PC-3 (cell line): ENCODE measurements around the gene SMG7. TPM values are rescaled to one million over a fixed set of nuclear protein-coding genes. Genes with fewer than 3 reads are reported as not detected.

Experiments
- ATAC-seq: fragments of 200-7000 bp; cut with Tn5 transposase; 2 replicates; pipeline ENCODE4 v1.9.1; 2020; ENCODE audit warnings: mild to moderate bottlenecking, moderate library complexity
- BruUV-seq: library from RNA; stranded (reverse); fragments of 400-500 nt; replicated peaks from 2 replicates; lab custom pipeline; 2021; lab: Mats Ljungman, UMichigan
- CTCF ChIA-PET: fragments of 300-600 bp; sonication (Branson Sonifier 250); formaldehyde crosslinking; loops from one replicate; lab custom pipeline; 2022; ENCODE audit warnings: antibody characterized with exemption; lab: Charles Lee
- POLR2A ChIA-PET: fragments of 300-600 bp; sonication (Branson Sonifier 250); formaldehyde crosslinking; loops from one replicate; lab custom pipeline; 2022; ENCODE audit warnings: antibody characterized with exemption; ENCODE audit not compliant: unreplicated experiment; lab: Charles Lee
- DNase-seq: peaks from one replicate; pipeline ENCODE4 v3.0.0-alpha.2; 2015
- H2AFZ ChIP-seq: fragments of 300-600 bp; sonication (generic); 2 replicates; pipeline ENCODE4 v1.6.0; 2016; ENCODE audit warnings: antibody characterized with exemption, low read length
- H3F3A ChIP-seq: fragments of 300-600 bp; sonication (generic); one replicate; pipeline ENCODE4 v1.6.0; 2017; ENCODE audit warnings: antibody characterized with exemption, low read length, control low read depth, mild to moderate bottlenecking; ENCODE audit not compliant: unreplicated experiment
- H3K27ac ChIP-seq: fragments of 300-600 bp; sonication (generic); 2 replicates; pipeline ENCODE4 v1.5.1; 2016; ENCODE audit warnings: mild to moderate bottlenecking, low read length
- H3K27me3 ChIP-seq: fragments of 300-600 bp; sonication (generic); 2 replicates; pipeline ENCODE4 v1.6.1; 2016; ENCODE audit warnings: low read length, mixed read lengths
- H3K36me3 ChIP-seq: fragments of 300-600 bp; sonication (generic); 2 replicates; pipeline ENCODE4 v1.6.1; 2016; ENCODE audit warnings: low read depth, mixed run types, low read length, mixed read lengths
- H3K4me1 ChIP-seq: fragments of 300-600 bp; sonication (generic); 2 replicates; pipeline ENCODE4 v1.5.1; 2016; ENCODE audit warnings: low read length; ENCODE audit not compliant: insufficient read depth
- H3K4me2 ChIP-seq: fragments of 300-600 bp; sonication (generic); 2 replicates; pipeline ENCODE4 v1.6.0; 2016; ENCODE audit warnings: low read length
- H3K4me3 ChIP-seq: fragments of 300-600 bp; sonication (generic); 2 replicates; pipeline ENCODE4 v1.5.1; 2016; ENCODE audit warnings: mild to moderate bottlenecking, low read length, mixed read lengths
- H3K79me2 ChIP-seq: fragments of 300-600 bp; sonication (generic); 2 replicates; pipeline ENCODE4 v1.6.1; 2017; ENCODE audit warnings: low read length, mixed read lengths
- H3K9ac ChIP-seq: fragments of 300-600 bp; sonication (generic); 2 replicates; pipeline ENCODE4 v1.6.0; 2016; ENCODE audit warnings: mild to moderate bottlenecking, low read length
- H3K9me2 ChIP-seq: fragments of 300-600 bp; sonication (generic); replicated peaks from 2 replicates; pipeline ENCODE4 v1.6.1; 2016; ENCODE audit warnings: mixed run types, low read length, mixed read lengths
- H3K9me3 ChIP-seq: fragments of 300-600 bp; sonication (generic); 2 replicates; pipeline ENCODE4 v1.6.1; 2016; ENCODE audit warnings: low read length, mixed read lengths
- H4K20me1 ChIP-seq: fragments of 300-600 bp; sonication (generic); 2 replicates; pipeline ENCODE4 v1.6.1; 2016; ENCODE audit warnings: low read length, mixed read lengths
- EZH2 ChIP-seq: fragments of 300-600 bp; sonication (generic); IDR thresholded peaks from one replicate; pipeline ENCODE4 v1.6.1; 2017; ENCODE audit warnings: antibody characterized with exemption, mild to moderate bottlenecking, low read length; ENCODE audit not compliant: unreplicated experiment
- EZH2phosphoT487 ChIP-seq: fragments of 300-600 bp; sonication (generic); IDR thresholded peaks from 2 replicates; pipeline ENCODE4 v1.6.1; 2018; ENCODE audit warnings: mild to moderate bottlenecking, antibody characterized with exemption, low read length, borderline replicate concordance
- intact Hi-C: fragments of 100-400 bp; cut with micrococcal nuclease; formaldehyde crosslinking; loops from 2 replicates; pipeline ENCODE4 v1.9.0; 2023
- total RNA-seq: library from RNA; depleted of rRNA; stranded (reverse); fragments of >200 nt; gene quantifications from 2 replicates; pipeline ENCODE4 v1.2.3, GENCODE V29; 2014
- TF ChIP-seq, protein P1 (sequence below): fragments of 300-600 bp; sonication (generic); conservative IDR thresholded peaks from 2 replicates; pipeline ENCODE4 v1.5.1; 2017; ENCODE audit warnings: antibody characterized with exemption, low read depth, mild to moderate bottlenecking, low read length

SMG7 gene
- total RNA-seq, 1 experiment from 2014 or later = 25.5 TPM

- TF ChIP-seq EZH2phosphoT487 (no peak), EZH2 (no peak)
- TF ChIP-seq, protein P1, sequence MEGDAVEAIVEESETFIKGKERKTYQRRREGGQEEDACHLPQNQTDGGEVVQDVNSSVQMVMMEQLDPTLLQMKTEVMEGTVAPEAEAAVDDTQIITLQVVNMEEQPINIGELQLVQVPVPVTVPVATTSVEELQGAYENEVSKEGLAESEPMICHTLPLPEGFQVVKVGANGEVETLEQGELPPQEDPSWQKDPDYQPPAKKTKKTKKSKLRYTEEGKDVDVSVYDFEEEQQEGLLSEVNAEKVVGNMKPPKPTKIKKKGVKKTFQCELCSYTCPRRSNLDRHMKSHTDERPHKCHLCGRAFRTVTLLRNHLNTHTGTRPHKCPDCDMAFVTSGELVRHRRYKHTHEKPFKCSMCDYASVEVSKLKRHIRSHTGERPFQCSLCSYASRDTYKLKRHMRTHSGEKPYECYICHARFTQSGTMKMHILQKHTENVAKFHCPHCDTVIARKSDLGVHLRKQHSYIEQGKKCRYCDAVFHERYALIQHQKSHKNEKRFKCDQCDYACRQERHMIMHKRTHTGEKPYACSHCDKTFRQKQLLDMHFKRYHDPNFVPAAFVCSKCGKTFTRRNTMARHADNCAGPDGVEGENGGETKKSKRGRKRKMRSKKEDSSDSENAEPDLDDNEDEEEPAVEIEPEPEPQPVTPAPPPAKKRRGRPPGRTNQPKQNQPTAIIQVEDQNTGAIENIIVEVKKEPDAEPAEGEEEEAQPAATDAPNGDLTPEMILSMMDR = no peak
- no peaks in the 10 kb centered on the region for H3K36me3 ChIP-seq
- no peak overlapping the region for H3K4me2 ChIP-seq
- no peaks in the 10 kb centered on the region for H3F3A ChIP-seq
- no peaks in the 10 kb centered on the region for H3K9me2 ChIP-seq
- no peak overlapping the region for H3K27ac ChIP-seq
- no peak overlapping the region for H3K4me3 ChIP-seq
- ATAC-seq = no peak
- BruUV-seq = no TSS peak
- DNase-seq = no peak
- no peaks in the 10 kb centered on the region for H3K4me1 ChIP-seq
- ChIA-PET CTCF (no interaction called here), POLR2A (no interaction called here)
- H2AFZ ChIP-seq = no peak overlapping the region
- H3K27me3 ChIP-seq = no peaks in the 10 kb centered on the region
- peaks cover 96% of the 10 kb centered on the region for H3K79me2 ChIP-seq
- H3K9me3 ChIP-seq = no peaks in the 10 kb centered on the region
- intact Hi-C loops = no loop called here
- H4K20me1 ChIP-seq = peaks cover 11% of the 10 kb centered on the region; the same call in 1 of the 2 replicates
- no peak overlapping the region for H3K9ac ChIP-seq
Measured at GRCh38 chr1:183497218-183497617, 24.9 kb downstream of the SMG7 start.

GRCh38 chr1:183498342-183498991 is 26.2 kb downstream of the SMG7 start:
- H3K27ac ChIP-seq = no peak overlapping the region
- no peak overlapping the region for H2AFZ ChIP-seq
- no peaks in the 10 kb centered on the region for H3K27me3 ChIP-seq
- no peaks in the 10 kb centered on the region for H3F3A ChIP-seq
- peaks cover 96% of the 10 kb centered on the region for H3K79me2 ChIP-seq
- no peak overlapping the region for H3K9ac ChIP-seq
- no peaks in the 10 kb centered on the region for H3K9me3 ChIP-seq
- no peak overlapping the region for H3K4me2 ChIP-seq
- CTCF ChIA-PET = no interaction called here
- DNase-seq = no peak
- POLR2A ChIA-PET = no interaction called here
- BruUV-seq = no TSS peak
- H3K4me3 ChIP-seq = no peak overlapping the region
- H3K9me2 ChIP-seq = no peaks in the 10 kb centered on the region
- TF ChIP-seq EZH2 = no peak
- no peak for TF ChIP-seq EZH2phosphoT487
- TF ChIP-seq, protein P1 = no peak
- H3K36me3 ChIP-seq = no peaks in the 10 kb centered on the region
- no peak for ATAC-seq
- intact Hi-C loops = no loop called here
- no peaks in the 10 kb centered on the region for H3K4me1 ChIP-seq
- H4K20me1 ChIP-seq = peaks cover 11% of the 10 kb centered on the region; the same call in 1 of the 2 replicates

DNA sequence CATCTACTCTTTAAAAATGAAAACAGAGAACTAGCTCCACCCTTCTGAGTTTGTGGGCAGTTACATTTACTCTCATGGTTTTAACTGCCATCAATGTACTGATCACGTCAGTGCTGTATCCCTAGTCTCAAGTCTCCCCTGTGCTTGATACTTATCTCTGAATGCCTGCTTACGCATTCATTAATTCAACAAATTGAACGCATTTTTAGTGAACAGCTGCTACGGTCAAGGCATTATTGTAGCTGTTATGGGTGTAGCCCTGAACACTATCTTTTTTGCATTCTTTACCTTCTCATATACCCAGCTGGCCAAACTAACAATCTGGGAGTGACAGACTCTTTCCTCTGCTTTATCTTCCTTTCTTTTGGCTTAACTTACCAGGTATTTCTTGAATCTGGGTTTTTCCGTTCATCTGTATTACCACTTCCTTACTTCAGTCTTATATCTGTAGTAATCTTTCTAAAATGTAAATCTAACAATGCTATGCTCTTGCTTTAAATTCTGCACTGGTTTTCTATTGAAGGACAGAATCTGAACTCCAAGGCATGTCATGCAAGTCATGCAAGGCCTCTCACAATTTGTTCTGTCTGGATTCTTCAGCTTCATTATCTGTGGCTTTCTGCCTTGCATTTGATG is 33.3 kb downstream of the SMG7 start:
- DNase-seq = no peak
- Histone ChIP-seq H3K27ac (no peak overlapping the region), H3K9me2 (no peaks in the 10 kb centered on the region), H3K36me3 (no peaks in the 10 kb centered on the region), H2AFZ (no peak overlapping the region), H3K4me2 (no peak overlapping the region), H3K9me3 (no peaks in the 10 kb centered on the region), H3K4me1 (no peaks in the 10 kb centered on the region), H3K27me3 (no peaks in the 10 kb centered on the region), H3K9ac (no peak overlapping the region), H3K79me2 (peaks cover 96% of the 10 kb centered on the region), H4K20me1 (0 out of 2 replicates have a peak, but pooled peaks cover 3% of the 10 kb centered on the region), H3F3A (no peaks in the 10 kb centered on the region), H3K4me3 (no peak overlapping the region)
- ChIA-PET CTCF (no interaction called here), POLR2A (interaction anchor here (0.7 kb wide), 1 partner anchor 223 kb away, joined by 4 read pairs; no protein-coding TSS in a partner anchor)
- no peak for ATAC-seq
- intact Hi-C loops = no loop called here
- BruUV-seq = no TSS peak
- TF ChIP-seq EZH2phosphoT487 (no peak), EZH2 (no peak)
- TF ChIP-seq, protein P1 = no peak
